ENCODE results near the gene STXBP1. TPM values are rescaled to one million over a fixed set of nuclear protein-coding genes. Genes with fewer than 3 reads are reported as not detected.

The STXBP1 gene
- total and polyA plus RNA-seq, 2 of the 4 experiments (the other 2 are of a cell fraction), result 15.8 to 22.6 TPM

DNA sequence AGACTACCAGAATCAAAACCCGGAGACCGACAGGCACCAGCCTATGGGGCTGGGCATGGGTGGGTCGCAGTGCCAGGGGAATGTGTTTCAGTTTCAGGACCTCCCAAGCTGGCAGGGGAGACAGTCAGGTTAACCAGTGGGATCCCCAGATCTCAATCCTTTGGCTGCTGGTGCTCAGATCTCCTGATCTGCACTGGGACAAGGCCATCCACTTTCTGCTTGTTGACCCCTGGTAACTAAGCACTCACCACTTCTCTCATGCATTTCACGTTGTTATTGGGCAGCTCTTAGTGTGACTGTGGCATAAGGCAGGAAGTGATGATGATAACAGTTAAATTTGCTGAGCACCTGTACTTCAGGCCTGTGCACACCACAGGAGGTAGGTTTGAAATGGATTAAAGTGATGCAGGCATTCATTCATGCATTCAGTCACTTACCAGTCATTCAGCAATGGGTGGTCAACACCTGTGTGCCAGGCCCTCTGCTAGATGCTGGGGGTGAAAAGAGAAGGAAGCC is 42.1 kb upstream of the STXBP1 start:
- ChIA-PET POLR2A (ENCODE audit: unreplicated experiment) (interaction anchor here (0.6 to 1.0 kb wide), 2 partner anchors 10 to 25 kb away, joined by 3 read pairs; no protein-coding TSS in a partner anchor), CTCF (no interaction called here)
- no TSS peak for BruUV-seq (replicated peaks)

More for the DNA sequence above, 42.1 kb upstream of the STXBP1 start:
- Histone ChIP-seq H3K79me1 (ENCODE audit: low read depth in 1 of 2, low read length in 2 of 2) (peaks cover 11 to 53% of the 10 kb centered on the region in 2 experiments; a peak in 3 of 4 replicates), H3K9me3 (ENCODE audit: control insufficient read depth, insufficient read depth, low read length) (no peaks in the 10 kb centered on the region), H3K14ac (replicated peaks; ENCODE audit: low read depth, low read length) (peak overlapping the region; percentile 66), H3K27me3 (ENCODE audit: control insufficient read depth, insufficient read depth, low read length) (no peaks in the 10 kb centered on the region), H3K23ac (ENCODE audit: low read depth, low read length) (peak overlapping the region; percentile 86), H4K5ac (ENCODE audit: low read depth, low read length) (peak overlapping the region; percentile 74), H2AK9ac (replicated peaks; ENCODE audit: low read depth, low read length, poor library complexity) (peak overlapping the region; percentile 100), H4K91ac (ENCODE audit: insufficient read depth, low read depth, low read length) (peak overlapping the region; percentile 93), H2AFZ (replicated peaks; ENCODE audit: low read length, poor library complexity) (peak overlapping the region; percentile 86), H2AK5ac (ENCODE audit: low read depth, low read length) (peak overlapping the region; percentile 94), H3K27ac (ENCODE audit: insufficient read depth, low read length) (peak overlapping the region; percentile 100), H3K9ac (ENCODE audit: low read depth, low read length) (peak overlapping the region; percentile 98), H4K20me1 (ENCODE audit: insufficient read depth, low read length) (peaks cover 27% of the 10 kb centered on the region), H2BK15ac (ENCODE audit: low read depth, low read length) (peak overlapping the region; percentile 77), H3K56ac (ENCODE audit: extremely low read depth, insufficient read depth, low read length) (peak overlapping the region; percentile 90), H3K4me3 (ENCODE audit: insufficient read depth, low read depth, low read length) (peak overlapping the region; percentile 49; the same call in 1 of the 2 replicates), H3K36me3 (ENCODE audit: control insufficient read depth, insufficient read depth, low read length) (peaks cover 12% of the 10 kb centered on the region), H3K4ac (ENCODE audit: low read depth, low read length) (peak overlapping the region; percentile 84), H2BK5ac (ENCODE audit: low read depth, low read length, poor library complexity, severe bottlenecking) (peak overlapping the region; percentile 97), H3K9me1 (ENCODE audit: insufficient read depth, low read length) (peaks cover 36% of the 10 kb centered on the region), H3K4me1 (ENCODE audit: control insufficient read depth, insufficient read depth, low read length) (peaks cover 47% of the 10 kb centered on the region), H3K4me2 (ENCODE audit: low read depth, low read length) (peak overlapping the region; percentile 77), H3K18ac (ENCODE audit: low read depth, low read length) (peak overlapping the region; percentile 80), H4K8ac (ENCODE audit: low read depth in 2 of 2, low read length in 2 of 2) (peak overlapping the region; percentile 53 to 84), H2BK120ac (ENCODE audit: low read depth, low read length) (peak overlapping the region; percentile 76), H2BK20ac (ENCODE audit: low read depth, low read length) (peak overlapping the region; percentile 85)
- dilution Hi-C loops (cut with HindIII; ENCODE audit: low sequenced_read_pairs, unreplicated experiment) (no loop called here), in situ Hi-C loops (cut with MboI; ENCODE audit: low sequenced_read_pairs) (loop anchor here (5.0 kb wide), 1 partner anchor 48 kb away; no protein-coding TSS in a partner anchor), intact Hi-C loops (cut with micrococcal nuclease) (loop anchor here (5.0 kb wide), 1 partner anchor 68 kb away; no protein-coding TSS in a partner anchor)
- ATAC-seq (ENCODE audit: low read depth) (no peak), DNase-seq (peak; percentile 44)
- 53% methylated on average over 3 of the region's 4 CpGs; no CpG with 5 or more reads in 1 of the 2 experiments for WGBS, 2 experiments (ENCODE audit: extremely low coverage in 2 of 2, insufficient read length in 1 of 2)
- no peak for TF ChIP-seq MXI1 (IDR thresholded peaks at IDR 0.05; ENCODE audit: borderline replicate concordance, low read depth, low read length)
- peak; percentile 83 for TF ChIP-seq RFX5 (IDR thresholded peaks at IDR 0.05; ENCODE audit: low read depth, low read length)
- no peak for TF ChIP-seq CTCF (conservative IDR thresholded peaks at IDR 0.05; ENCODE audit: low read depth, low read length)
- no peak for TF ChIP-seq NFE2L2 (IDR thresholded peaks at IDR 0.05; ENCODE audit: low read depth, low read length)
- TF ChIP-seq RAD21 (IDR thresholded peaks at IDR 0.05; ENCODE audit: low read length), result no peak
